ENCODE data around the gene NOL8. TPM values are rescaled to one million over a fixed set of nuclear protein-coding genes. Genes with fewer than 3 reads are reported as not detected.

NOL8 gene
- total and polyA plus RNA-seq, 2 donors from 2014 or later: 10.8 to 32.4 TPM

DNA sequence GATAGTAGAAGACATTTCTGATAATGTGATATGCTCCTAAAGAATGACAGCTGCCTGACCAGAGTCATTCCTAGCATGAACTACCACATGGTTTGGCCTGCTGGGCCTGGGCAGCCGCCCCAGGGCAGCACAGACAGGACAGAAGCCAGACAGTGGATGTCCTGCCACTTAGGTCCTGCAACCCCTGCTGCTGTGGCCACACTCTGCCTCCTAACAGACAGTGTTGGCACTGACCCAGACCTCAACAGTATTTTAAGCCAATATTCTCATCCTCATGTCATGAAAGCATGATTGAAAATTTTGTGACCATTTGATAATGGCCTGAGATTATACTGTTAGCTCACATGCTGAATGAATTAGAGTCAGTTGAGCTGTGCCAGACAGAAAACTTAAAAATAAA lies 16.4 kb upstream of the NOL8 start:
- intact Hi-C loops (cut with DNase I): no loop called here
- no peak overlapping the region for H3K9ac ChIP-seq (ENCODE audit: low read length in 3 of 3)
- H3K4me3 ChIP-seq (ENCODE audit: low read length in 3 of 3): no peak overlapping the region
- no peaks in the 10 kb centered on the region for H3K4me1 ChIP-seq (ENCODE audit: control insufficient read depth in 2 of 3, insufficient read depth in 2 of 3, low read depth in 1 of 3, low read length in 3 of 3)
- H3K27ac ChIP-seq (ENCODE audit: low read depth in 2 of 2, low read length in 2 of 2): no peak overlapping the region
- peaks cover 0 to 4% (median 0%) of the 10 kb centered on the region in 3 donors for H3K36me3 ChIP-seq (ENCODE audit: control insufficient read depth in 2 of 3, insufficient read depth in 3 of 3, low read length in 3 of 3)
- H3K9me3 ChIP-seq (ENCODE audit: control insufficient read depth in 2 of 3, insufficient read depth in 1 of 3, low read length in 3 of 3): no peaks in the 10 kb centered on the region
- FAIRE-seq (no peak), DNase-seq (no peak)
- no peaks in the 10 kb centered on the region for H3K27me3 ChIP-seq (ENCODE audit: control insufficient read depth, insufficient read depth, low read length)
- no peak for TF ChIP-seq CTCF (IDR thresholded peaks at IDR 0.05; ENCODE audit: borderline replicate concordance, extremely low read depth, insufficient read depth)

DNA sequence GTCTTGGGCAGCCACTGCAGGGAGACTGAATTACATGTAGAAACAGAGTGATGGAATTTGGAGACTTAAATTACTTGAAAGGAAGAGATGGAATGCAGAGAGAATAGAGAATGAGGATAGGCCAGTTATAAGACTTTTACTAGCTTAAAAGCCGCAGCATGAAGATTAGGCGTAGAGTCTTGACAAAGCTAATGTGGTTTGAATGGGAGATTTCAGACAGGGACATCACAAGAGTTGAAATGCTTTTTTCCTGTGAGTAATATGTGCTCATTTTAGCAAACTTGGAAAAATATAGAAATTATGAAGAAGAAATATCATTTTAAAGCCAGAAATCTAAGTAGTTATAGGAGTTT lies 8.1 kb upstream of the NOL8 start:
- Histone ChIP-seq H3K9ac (ENCODE audit: low read length in 3 of 3) (no peak overlapping the region), H3K4me3 (ENCODE audit: low read length in 3 of 3) (no peak overlapping the region), H3K27ac (ENCODE audit: low read depth in 2 of 2, low read length in 2 of 2) (no peak overlapping the region), H3K27me3 (ENCODE audit: control insufficient read depth, insufficient read depth, low read length) (no peaks in the 10 kb centered on the region), H3K4me1 (ENCODE audit: control insufficient read depth in 2 of 3, insufficient read depth in 2 of 3, low read depth in 1 of 3, low read length in 3 of 3) (no peaks in the 10 kb centered on the region), H3K9me3 (ENCODE audit: control insufficient read depth in 2 of 3, insufficient read depth in 1 of 3, low read length in 3 of 3) (no peaks in the 10 kb centered on the region), H3K36me3 (ENCODE audit: control insufficient read depth in 2 of 3, insufficient read depth in 3 of 3, low read length in 3 of 3) (peaks cover 0 to 4% (median 0%) of the 10 kb centered on the region in 3 donors)
- intact Hi-C loops (cut with DNase I): loop anchor here (10.0 kb wide), 1 partner anchor 302 kb away; no protein-coding TSS in a partner anchor
- FAIRE-seq (no peak), DNase-seq (no peak)
- no peak for TF ChIP-seq CTCF (IDR thresholded peaks at IDR 0.05; ENCODE audit: borderline replicate concordance, extremely low read depth, insufficient read depth)

- Histone ChIP-seq H3K9ac (ENCODE audit: low read length in 3 of 3) (no peak overlapping the region), H3K9me3 (ENCODE audit: control insufficient read depth in 2 of 3, insufficient read depth in 1 of 3, low read length in 3 of 3) (no peaks in the 10 kb centered on the region), H3K27me3 (ENCODE audit: control insufficient read depth, insufficient read depth, low read length) (no peaks in the 10 kb centered on the region), H3K4me3 (ENCODE audit: low read length in 3 of 3) (no peak overlapping the region), H3K4me1 (ENCODE audit: control insufficient read depth in 2 of 3, insufficient read depth in 2 of 3, low read depth in 1 of 3, low read length in 3 of 3) (no peaks in the 10 kb centered on the region), H3K27ac (ENCODE audit: low read depth in 2 of 2, low read length in 2 of 2) (no peak overlapping the region), H3K36me3 (ENCODE audit: control insufficient read depth in 2 of 3, insufficient read depth in 3 of 3, low read length in 3 of 3) (peaks cover 0 to 4% (median 0%) of the 10 kb centered on the region in 3 donors)
- intact Hi-C loops (cut with DNase I): loop anchor here (10.0 kb wide), 1 partner anchor 302 kb away; no protein-coding TSS in a partner anchor
- TF ChIP-seq CTCF (IDR thresholded peaks at IDR 0.05; ENCODE audit: borderline replicate concordance, extremely low read depth, insufficient read depth): no peak
- DNase-seq (peak in 2 of 5 donors; percentile 56 to 79), FAIRE-seq (no peak)
Measured at GRCh38 chr9:92332577-92333281, 7.6 kb upstream of the NOL8 start.

Measured in kidney (tissue), 14 donors.